HL-60 (cell line): ENCODE data around the gene TUBA1C.
A peak's percentile ranks its signal among the peaks of the same experiment; 100 is the strongest.

ENCODE experiments used
- DNase-seq, 2 experiments: peaks; one replicate each; pipeline ENCODE4 v3.0.0-alpha.2; 2010 to 2020; ENCODE audit warnings: low read depth in 1 of 2, low spot score in 1 of 2
- H3K27ac ChIP-seq: fragments of 250-450 bp; sonication (Bioruptor Pico); replicated peaks from 2 replicates; pipeline ENCODE4 v1.5.1; 2020; ENCODE audit warnings: mild to moderate bottlenecking, moderate library complexity
- H3K27me3 ChIP-seq: fragments of 250-450 bp; sonication (Bioruptor Pico); 2 replicates; pipeline ENCODE4 v1.5.1; 2021; ENCODE audit warnings: mild to moderate bottlenecking, moderate library complexity; ENCODE audit not compliant: insufficient read depth, poor library complexity, severe bottlenecking
- H3K4me3 ChIP-seq: replicated peaks from 2 replicates; pipeline ENCODE4 v1.5.1; 2011; ENCODE audit warnings: mild to moderate bottlenecking, control low read depth, low read length; ENCODE audit not compliant: insufficient read depth
- CTCF ChIP-seq: IDR thresholded peaks from one replicate; pipeline ENCODE4 v1.5.1; 2011; ENCODE audit warnings: low read length, control low read depth, inconsistent platforms; ENCODE audit not compliant: insufficient read depth
- GABPA ChIP-seq: IDR thresholded peaks from 2 replicates; pipeline ENCODE4 v1.6.1; 2012; ENCODE audit warnings: low read depth
- POLR2AphosphoS5 ChIP-seq: IDR thresholded peaks from 2 replicates; pipeline ENCODE4 v1.6.1; 2012; ENCODE audit warnings: low read depth
- REST ChIP-seq: IDR thresholded peaks from 2 replicates; pipeline ENCODE4 v1.6.1; 2012; ENCODE audit warnings: low read depth; ENCODE audit not compliant: insufficient replicate concordance

TUBA1C gene

GRCh38 chr12:49322367-49322707, 57.5 kb downstream of the TUBA1C start:
- Histone ChIP-seq H3K4me3 (peak overlapping the region; percentile 94), H3K27ac (peak overlapping the region; percentile 80), H3K27me3 (no peaks in the 10 kb centered on the region)
- TF ChIP-seq POLR2AphosphoS5: no peak
- TF ChIP-seq GABPA: no peak
- TF ChIP-seq CTCF: no peak
- DNase-seq: no peak

GRCh38 chr12:49322708-49323523, 58.0 kb downstream of the TUBA1C start, which contains the start of gene TROAP:
TROAP (plus strand) TSS chr12:49323255; CDS start chr12:49323609, 354 bp downstream.
- H3K4me3 ChIP-seq: peak within 1 kb of the TSS; percentile 94
- TF ChIP-seq CTCF: no peak
- TF ChIP-seq POLR2AphosphoS5: peak; percentile 81
- H3K27me3 ChIP-seq: no peaks in the 10 kb centered on the region
- DNase-seq: peak; percentile 94 to 99
- peak within 1 kb of the TSS; percentile 80 for H3K27ac ChIP-seq

- Histone ChIP-seq H3K4me3 (peak overlapping the region; percentile 94), H3K27me3 (no peaks in the 10 kb centered on the region), H3K27ac (peak overlapping the region; percentile 72)
- DNase-seq: no peak
- TF ChIP-seq REST: no peak
Measured at GRCh38 chr12:49323524-49324097, 58.7 kb downstream of the TUBA1C start.
